Endothelial cell of umbilical vein (primary cell): Measurements from ENCODE around the gene SP140.

Experiments used
- EZH2 ChIP-seq: IDR thresholded peaks from 2 replicates; pipeline ENCODE4 v1.6.1; 2012; ENCODE audit warnings: borderline replicate concordance, low read depth, mild to moderate bottlenecking, moderate library complexity, low read length, inconsistent platforms; ENCODE audit not compliant: severe bottlenecking
- FOS ChIP-seq: IDR thresholded peaks from 2 replicates; pipeline ENCODE4 v1.6.1; 2011; ENCODE audit warnings: mild to moderate bottlenecking, low read length, moderate library complexity, borderline replicate concordance; ENCODE audit not compliant: insufficient read depth
- GATA2 ChIP-seq: IDR thresholded peaks from 2 replicates; pipeline ENCODE4 v1.7.0; 2011; ENCODE audit warnings: low read depth, mild to moderate bottlenecking, moderate library complexity, mixed read lengths, low read length; ENCODE audit not compliant: insufficient read length, insufficient read depth
- MAX ChIP-seq: IDR thresholded peaks from 2 replicates; pipeline ENCODE4 v1.6.1; 2011; ENCODE audit not compliant: insufficient read depth, insufficient read length
- MYC ChIP-seq: IDR thresholded peaks from one replicate; pipeline ENCODE4 v1.6.1; 2011; ENCODE audit warnings: mild to moderate bottlenecking, low read depth, low read length
- POLR2A ChIP-seq: IDR thresholded peaks from 2 replicates; pipeline ENCODE4 v1.6.1; 2012; ENCODE audit warnings: low read depth, mild to moderate bottlenecking, control low read depth, low read length
- POLR2AphosphoS5 ChIP-seq: IDR thresholded peaks from 2 replicates; pipeline ENCODE4 v1.6.1; 2012; ENCODE audit warnings: low read depth, mild to moderate bottlenecking, control low read depth, low read length, moderate library complexity; ENCODE audit not compliant: insufficient read depth
- TF ChIP-seq, protein P1 (sequence below), 2 donors: IDR thresholded peaks; 1 replicate in 1 of 2; 2 replicates in 1 of 2; pipeline ENCODE4 v1.5.1; 2011; ENCODE audit warnings: low read length in 2 of 2, mild to moderate bottlenecking in 2 of 2, moderate library complexity in 2 of 2, control low read depth in 1 of 2, inconsistent platforms in 1 of 2, low read depth in 1 of 2; ENCODE audit not compliant: insufficient read depth in 1 of 2; ENCODE audit errors: extremely low read depth in 1 of 2

GRCh38 chr2:230346465-230346864 is 120.9 kb downstream of the SP140 start:
- TF ChIP-seq POLR2AphosphoS5 (no peak), MYC (no peak), POLR2A (no peak), GATA2 (no peak), EZH2 (no peak), MAX (no peak), FOS (no peak)
- TF ChIP-seq, protein P1, sequence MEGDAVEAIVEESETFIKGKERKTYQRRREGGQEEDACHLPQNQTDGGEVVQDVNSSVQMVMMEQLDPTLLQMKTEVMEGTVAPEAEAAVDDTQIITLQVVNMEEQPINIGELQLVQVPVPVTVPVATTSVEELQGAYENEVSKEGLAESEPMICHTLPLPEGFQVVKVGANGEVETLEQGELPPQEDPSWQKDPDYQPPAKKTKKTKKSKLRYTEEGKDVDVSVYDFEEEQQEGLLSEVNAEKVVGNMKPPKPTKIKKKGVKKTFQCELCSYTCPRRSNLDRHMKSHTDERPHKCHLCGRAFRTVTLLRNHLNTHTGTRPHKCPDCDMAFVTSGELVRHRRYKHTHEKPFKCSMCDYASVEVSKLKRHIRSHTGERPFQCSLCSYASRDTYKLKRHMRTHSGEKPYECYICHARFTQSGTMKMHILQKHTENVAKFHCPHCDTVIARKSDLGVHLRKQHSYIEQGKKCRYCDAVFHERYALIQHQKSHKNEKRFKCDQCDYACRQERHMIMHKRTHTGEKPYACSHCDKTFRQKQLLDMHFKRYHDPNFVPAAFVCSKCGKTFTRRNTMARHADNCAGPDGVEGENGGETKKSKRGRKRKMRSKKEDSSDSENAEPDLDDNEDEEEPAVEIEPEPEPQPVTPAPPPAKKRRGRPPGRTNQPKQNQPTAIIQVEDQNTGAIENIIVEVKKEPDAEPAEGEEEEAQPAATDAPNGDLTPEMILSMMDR (IDR thresholded peaks at IDR 0.05; ENCODE audit: extremely low read depth in 1 of 2, insufficient read depth in 1 of 2, low read depth in 1 of 2, low read length in 2 of 2), result no peak
